HEK293 (cell line): ENCODE data around the gene SERTAD3.

Source experiments
- KLF17 ChIP-seq: fragments of 450-650 bp; formaldehyde crosslinking; IDR thresholded peaks from 2 replicates; pipeline ENCODE4 v1.5.1; 2016; ENCODE audit warnings: missing biosample characterization, missing genetic modification characterization
- MYNN ChIP-seq: fragments of 450-650 bp; formaldehyde crosslinking; IDR thresholded peaks from 2 replicates; pipeline ENCODE4 v1.5.1; 2016; ENCODE audit warnings: missing biosample characterization, missing genetic modification characterization, borderline replicate concordance
- OSR2 ChIP-seq: fragments of 450-650 bp; formaldehyde crosslinking; IDR thresholded peaks from 2 replicates; pipeline ENCODE4 v1.5.1; 2016; ENCODE audit warnings: missing biosample characterization, missing genetic modification characterization
- PRDM10 ChIP-seq: fragments of 450-650 bp; formaldehyde crosslinking; IDR thresholded peaks from 2 replicates; pipeline ENCODE4 v1.5.1; 2016; ENCODE audit warnings: missing biosample characterization, missing genetic modification characterization
- REST ChIP-seq: fragments of 450-650 bp; formaldehyde crosslinking; IDR thresholded peaks from 2 replicates; pipeline ENCODE4 v1.5.1; 2016; ENCODE audit warnings: missing biosample characterization, missing genetic modification characterization
- ZBTB10 ChIP-seq: fragments of 450-650 bp; formaldehyde crosslinking; IDR thresholded peaks from 2 replicates; pipeline ENCODE4 v1.5.1; 2016; ENCODE audit warnings: missing biosample characterization, missing genetic modification characterization
- ZBTB44 ChIP-seq: fragments of 450-650 bp; IDR thresholded peaks from 2 replicates; pipeline ENCODE4 v1.5.1; 2018; ENCODE audit warnings: missing biosample characterization, mild to moderate bottlenecking, missing genetic modification characterization
- ZFP37 ChIP-seq: fragments of 450-650 bp; formaldehyde crosslinking; IDR thresholded peaks from 2 replicates; pipeline ENCODE4 v1.5.1; 2016; ENCODE audit warnings: missing biosample characterization, missing genetic modification characterization
- ZNF148 ChIP-seq: fragments of 450-650 bp; formaldehyde crosslinking; IDR thresholded peaks from 2 replicates; pipeline ENCODE4 v1.5.0; 2017; ENCODE audit warnings: missing biosample characterization, missing genetic modification characterization, borderline replicate concordance
- ZNF24 ChIP-seq: fragments of 450-650 bp; formaldehyde crosslinking; IDR thresholded peaks from 2 replicates; pipeline ENCODE4 v1.5.1; 2016; ENCODE audit warnings: missing biosample characterization, missing genetic modification characterization
- ZNF580 ChIP-seq: fragments of 450-650 bp; formaldehyde crosslinking; IDR thresholded peaks from 2 replicates; pipeline ENCODE4 v1.5.1; 2016; ENCODE audit warnings: missing biosample characterization, missing genetic modification characterization
- ZNF585B ChIP-seq: fragments of 450-650 bp; formaldehyde crosslinking; IDR thresholded peaks from 2 replicates; pipeline ENCODE4 v1.5.1; 2016; ENCODE audit warnings: missing biosample characterization, missing genetic modification characterization
- ZNF664 ChIP-seq: fragments of 450-650 bp; formaldehyde crosslinking; IDR thresholded peaks from 2 replicates; pipeline ENCODE4 v1.5.1; 2016; ENCODE audit warnings: missing biosample characterization, missing genetic modification characterization
- ZNF704 ChIP-seq: fragments of 450-650 bp; formaldehyde crosslinking; IDR thresholded peaks from 2 replicates; pipeline ENCODE4 v1.5.1; 2016; ENCODE audit warnings: missing biosample characterization, missing genetic modification characterization
- ZNF777 ChIP-seq: fragments of 450-650 bp; formaldehyde crosslinking; IDR thresholded peaks from 2 replicates; pipeline ENCODE4 v1.5.1; 2017; ENCODE audit warnings: missing biosample characterization, missing genetic modification characterization, borderline replicate concordance
- ZNF792 ChIP-seq: fragments of 450-650 bp; formaldehyde crosslinking; IDR thresholded peaks from 2 replicates; pipeline ENCODE4 v1.5.1; 2016; ENCODE audit warnings: missing biosample characterization, missing genetic modification characterization
- ZSCAN23 ChIP-seq: fragments of 450-650 bp; formaldehyde crosslinking; IDR thresholded peaks from 2 replicates; pipeline ENCODE4 v1.5.1; 2016; ENCODE audit warnings: missing biosample characterization, missing genetic modification characterization
- ZSCAN30 ChIP-seq: fragments of 450-650 bp; IDR thresholded peaks from 2 replicates; pipeline ENCODE4 v1.5.1; 2018; ENCODE audit warnings: missing biosample characterization, mild to moderate bottlenecking, missing genetic modification characterization, moderate library complexity
- ZSCAN5A ChIP-seq: fragments of 450-650 bp; formaldehyde crosslinking; IDR thresholded peaks from 2 replicates; pipeline ENCODE4 v1.5.1; 2016; ENCODE audit warnings: missing biosample characterization, missing genetic modification characterization

The SERTAD3 gene

GRCh38 chr19:40465025-40465556, 21.0 kb upstream of the SERTAD3 start (continued):
- no peak for TF ChIP-seq ZNF585B (tag by site-specific recombination)
- TF ChIP-seq ZNF792 = 0 out of 2 replicates have a peak, but pooled peaks have one; percentile 59
- 0 out of 2 replicates have a peak, but pooled peaks have one; percentile 23 for TF ChIP-seq OSR2 (tag by site-specific recombination)
- TF ChIP-seq KLF17 = no peak
- peak; percentile 65; the same call in 1 of the 2 replicates for TF ChIP-seq ZNF148 (tag by site-specific recombination)
- no peak for TF ChIP-seq ZNF704 (tag by site-specific recombination)
- TF ChIP-seq ZNF24 = peak; percentile 81; the same call in 1 of the 2 replicates
- 0 out of 2 replicates have a peak, but pooled peaks have one; percentile 12 for TF ChIP-seq ZSCAN23 (tag by site-specific recombination)
- TF ChIP-seq ZNF580 = peak; percentile 95
- TF ChIP-seq REST (tag by site-specific recombination) = 0 out of 2 replicates have a peak, but pooled peaks have one; percentile 38
- peak; percentile 28; the same call in 1 of the 2 replicates for TF ChIP-seq ZNF777
- peak; percentile 94 for TF ChIP-seq ZSCAN30 (tag by site-specific recombination)
- TF ChIP-seq ZBTB44 (tag by site-specific recombination) = no peak
- 0 out of 2 replicates have a peak, but pooled peaks have one; percentile 32 for TF ChIP-seq ZNF664 (tag by site-specific recombination)
- TF ChIP-seq ZFP37 = peak; percentile 38; the same call in 1 of the 2 replicates
- TF ChIP-seq MYNN = peak; percentile 77
- peak; percentile 93 for TF ChIP-seq PRDM10 (tag by site-specific recombination)
- peak; percentile 86; the same call in 1 of the 2 replicates for TF ChIP-seq ZBTB10 (tag by site-specific recombination)
- TF ChIP-seq ZSCAN5A (tag by site-specific recombination) = 0 out of 2 replicates have a peak, but pooled peaks have one; percentile 31
